Midbrain (tissue), 1 donor: ENCODE measurements around the gene ZNRF4.
"Not testable (repeated sequence)": the region's sequence is repeated elsewhere in the genome, so short reads cannot be mapped to it uniquely, and the experiment has no call there.

Source experiments
- DNase-seq: peaks from one replicate; lab custom pipeline; 2025; lab: John Stamatoyannopoulos, UW

ZNRF4 gene

GRCh38 chr19:5477451-5478215 lies 22.4 kb downstream of the ZNRF4 start:
- DNase-seq, result no peak

- DNase-seq, result no peak
Measured at GRCh38 chr19:5478241-5478924, 23.2 kb downstream of the ZNRF4 start.

DNA sequence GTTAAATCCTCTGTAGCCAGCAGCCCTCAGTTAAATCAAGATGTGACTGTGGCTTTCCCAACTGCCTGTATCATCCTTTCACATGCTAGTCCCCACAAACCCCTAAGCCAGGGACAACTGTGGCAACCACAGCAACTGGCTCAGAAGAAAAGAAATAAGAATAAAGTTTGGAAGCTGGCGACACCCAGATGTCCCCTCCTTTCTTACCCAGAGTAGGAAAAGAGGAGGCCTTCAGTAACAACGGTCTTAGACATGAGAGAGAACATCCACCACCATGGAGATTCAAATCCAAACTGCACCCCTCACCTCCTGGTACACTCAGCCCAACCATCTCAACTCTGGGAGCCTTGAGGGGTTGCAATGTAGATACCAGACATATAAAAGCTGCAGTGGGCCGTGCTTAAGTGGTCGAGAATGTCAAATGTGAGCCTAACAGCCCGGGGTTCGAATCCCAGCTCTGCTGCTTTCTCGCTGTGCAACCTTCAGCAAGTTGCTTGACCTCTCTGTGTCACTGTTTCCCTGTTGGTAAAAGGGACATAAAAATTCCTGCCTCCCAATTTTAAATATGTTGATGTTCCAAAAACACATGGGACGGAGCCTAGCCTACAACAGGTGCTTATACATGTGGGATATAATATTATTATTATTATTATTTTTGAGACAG lies 23.8 kb downstream of the ZNRF4 start:
- no peak for DNase-seq

DNA sequence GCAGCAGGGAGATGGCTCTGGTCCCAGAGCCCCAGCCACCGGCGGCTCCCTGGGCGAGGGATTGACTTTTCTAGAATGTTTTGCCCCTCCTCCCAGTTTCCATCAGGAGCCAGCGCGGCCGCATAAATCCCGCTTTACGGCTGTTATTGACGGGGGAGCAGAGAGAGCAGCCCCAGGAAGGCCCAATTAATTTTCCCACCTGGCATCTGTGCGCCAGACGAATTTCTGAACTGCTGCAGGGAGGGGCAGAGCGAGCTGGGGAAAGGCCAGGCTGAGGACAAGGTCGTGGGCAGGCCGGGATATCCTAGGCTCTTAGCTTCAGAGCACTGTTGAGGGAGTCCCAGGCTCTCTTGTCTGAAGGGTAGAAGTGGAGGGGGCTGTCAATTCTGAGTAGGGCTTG lies 24.7 kb downstream of the ZNRF4 start:
- no peak for DNase-seq

DNA sequence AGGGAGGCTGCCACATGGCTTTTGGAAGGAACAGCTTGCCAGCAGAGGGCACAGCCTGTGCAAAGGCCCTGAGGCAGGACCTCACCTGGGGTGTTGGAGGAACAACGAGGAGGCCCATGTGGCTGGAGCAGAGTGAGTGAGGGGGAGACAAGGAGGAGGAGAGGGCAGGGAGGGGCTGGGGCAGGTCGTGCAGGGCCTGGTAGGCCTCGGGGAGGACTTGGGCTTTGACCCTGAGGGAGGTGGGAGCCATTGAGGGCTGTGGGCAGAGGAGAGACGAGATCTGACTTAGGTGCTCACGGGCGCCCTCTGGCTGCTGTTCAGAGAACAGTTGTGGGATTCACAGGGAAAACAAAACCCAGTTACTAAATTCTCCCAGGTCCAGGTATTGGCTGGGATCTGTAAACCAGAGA lies 25.2 kb downstream of the ZNRF4 start:
- DNase-seq, result no peak

DNA sequence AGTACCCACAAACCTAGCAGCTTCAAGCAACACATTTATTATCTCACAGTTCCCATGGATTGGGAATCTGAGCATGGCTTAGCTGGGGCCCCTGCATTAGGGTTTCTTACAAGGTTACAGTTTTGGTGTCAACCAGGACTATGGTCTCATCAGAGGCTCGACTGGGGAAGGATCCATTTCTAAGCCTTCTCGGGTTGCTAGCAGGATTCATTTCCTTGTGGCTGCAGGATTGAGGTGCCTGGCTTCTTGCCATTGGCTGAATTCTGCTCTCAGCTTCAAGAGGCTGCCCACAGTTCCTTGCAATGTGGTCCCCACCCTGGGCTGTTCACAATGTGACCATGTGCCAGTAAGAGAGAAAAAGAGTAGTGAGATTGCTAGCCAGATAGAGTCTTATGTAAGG lies 26.7 kb downstream of the ZNRF4 start:
- no peak for DNase-seq

- DNase-seq, result no peak
Measured at GRCh38 chr19:5484398-5485285, 29.4 kb downstream of the ZNRF4 start.

GRCh38 chr19:5485286-5485636 lies 30.0 kb downstream of the ZNRF4 start:
- no peak for DNase-seq

GRCh38 chr19:5485658-5486057 lies 30.4 kb downstream of the ZNRF4 start:
- DNase-seq, result not testable (repeated sequence)

GRCh38 chr19:5487222-5487621 lies 32.0 kb downstream of the ZNRF4 start:
- no peak for DNase-seq

DNA sequence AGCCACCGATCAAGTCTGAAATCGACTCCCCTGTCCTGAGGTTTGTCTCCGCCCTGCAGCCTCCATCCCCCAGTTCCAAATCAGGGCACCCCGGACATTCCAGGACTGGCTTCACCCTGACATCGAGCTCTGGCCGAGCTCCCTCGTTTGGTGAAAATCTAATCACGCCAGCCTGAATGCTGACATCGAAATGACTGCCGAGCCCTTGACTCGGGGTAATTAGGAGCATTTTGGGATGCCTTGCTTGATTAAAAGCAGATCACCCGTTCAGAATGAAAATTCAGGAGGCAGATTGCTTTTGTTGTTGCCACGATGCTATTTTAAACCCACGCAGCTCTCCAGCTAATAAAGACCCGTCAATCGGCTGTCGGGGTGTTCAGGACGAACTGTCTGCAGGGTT lies 34.3 kb downstream of the ZNRF4 start:
- no peak for DNase-seq

DNA sequence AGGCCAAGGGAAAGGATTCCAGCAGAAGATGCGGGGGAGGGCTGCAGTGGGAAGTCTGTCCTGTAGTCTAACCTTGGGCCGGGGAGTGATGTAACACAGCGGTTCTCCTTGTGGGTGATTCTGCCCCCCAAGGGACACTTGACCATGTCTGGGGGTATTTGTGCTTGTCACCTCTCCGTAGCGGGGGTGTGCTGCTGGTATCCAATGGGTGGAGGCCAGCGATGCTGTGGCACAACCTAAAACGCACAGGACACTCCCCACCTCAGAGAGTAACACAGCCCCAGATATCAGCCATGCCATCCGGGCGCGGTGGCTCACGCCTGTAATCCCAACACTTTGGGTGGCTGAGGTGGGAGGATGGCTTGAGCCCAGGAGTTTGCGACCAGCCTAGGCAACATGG lies 36.3 kb downstream of the ZNRF4 start:
- no peak for DNase-seq

GRCh38 chr19:5492281-5492634 lies 37.0 kb downstream of the ZNRF4 start:
- DNase-seq, result no peak

- no peak for DNase-seq
Measured at GRCh38 chr19:5492635-5493409, 37.6 kb downstream of the ZNRF4 start.

DNA sequence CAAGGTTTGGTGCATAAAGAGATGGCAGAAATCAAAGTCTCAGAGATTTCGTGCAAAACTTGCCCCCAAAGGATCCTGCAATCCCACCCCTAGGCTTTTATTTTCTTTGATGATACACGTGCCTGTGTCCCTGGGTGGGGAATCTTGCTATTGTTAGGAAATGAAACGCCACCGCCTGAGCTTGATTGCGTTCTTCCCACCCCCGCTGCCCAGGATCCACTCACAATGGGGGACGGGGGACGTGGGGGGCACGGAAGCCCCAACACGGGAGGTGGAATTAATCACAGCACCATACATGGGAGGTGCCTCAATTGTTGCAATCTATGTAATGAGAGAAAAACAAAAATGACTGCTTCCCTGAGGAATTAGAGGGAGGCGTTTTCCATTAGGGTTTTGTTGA lies 39.6 kb downstream of the ZNRF4 start:
- no peak for DNase-seq

DNA sequence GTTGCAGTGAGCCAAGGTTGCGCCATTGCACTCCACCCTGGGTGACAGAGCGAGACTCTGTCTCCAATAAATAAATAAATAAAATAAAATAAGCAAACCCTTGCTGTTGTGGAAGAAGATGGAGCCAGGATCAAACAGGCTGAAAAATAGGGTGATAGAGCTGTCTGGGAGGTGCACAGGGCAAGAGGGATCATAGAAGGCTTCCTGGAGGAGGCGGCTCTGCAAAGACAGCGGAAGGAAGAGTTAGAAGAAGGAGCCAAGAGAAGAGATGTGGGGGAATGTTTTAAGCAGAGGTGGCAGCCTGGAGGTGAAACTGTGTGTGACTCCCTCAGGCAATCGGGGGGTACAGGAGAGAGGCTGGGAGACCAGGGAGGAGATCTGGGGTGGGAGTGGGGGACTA lies 40.6 kb downstream of the ZNRF4 start:
- no peak for DNase-seq

DNA sequence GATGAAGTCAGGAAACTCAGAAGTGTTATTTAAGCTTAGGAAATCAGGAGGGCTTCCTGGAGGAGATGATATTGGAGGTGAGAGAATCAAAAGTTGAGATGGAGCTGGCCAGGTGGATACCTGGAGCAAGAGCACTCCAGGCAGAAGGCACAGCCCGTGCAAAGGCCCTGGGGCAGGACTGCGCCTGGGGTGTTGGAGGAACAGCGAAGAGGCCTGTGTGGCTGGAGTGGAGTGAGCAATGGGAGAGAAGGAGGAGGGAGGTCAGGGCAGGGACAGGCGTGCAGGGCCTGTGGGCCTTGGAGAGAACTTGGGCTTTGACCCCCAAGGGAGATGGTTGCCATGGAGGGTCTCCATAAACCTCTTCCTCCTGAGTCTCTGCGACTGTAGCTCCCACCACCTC lies 42.1 kb downstream of the ZNRF4 start:
- DNase-seq, result no peak

- DNase-seq, result peak; percentile 57
Measured at GRCh38 chr19:5498830-5499550, 43.8 kb downstream of the ZNRF4 start.

DNA sequence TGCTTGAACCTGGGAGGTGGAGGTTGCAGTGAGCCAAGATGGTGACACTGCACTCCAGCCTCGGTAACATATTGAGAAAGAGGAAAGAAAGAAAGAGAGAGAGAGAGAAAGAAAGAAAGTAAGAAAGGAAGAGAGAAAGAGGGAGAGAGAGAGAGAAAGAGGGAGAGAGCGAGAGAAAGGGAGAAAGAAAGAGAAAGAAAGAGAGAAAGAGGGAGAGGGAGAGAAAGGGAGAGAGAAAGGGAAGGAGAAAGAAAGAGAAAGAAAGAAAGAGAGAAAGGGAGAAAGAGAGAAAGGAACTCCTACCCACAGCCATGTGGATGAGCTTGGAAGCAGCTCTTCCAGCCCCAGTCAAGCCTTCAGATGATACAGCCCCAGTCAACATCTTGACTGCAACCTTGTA lies 46.7 kb downstream of the ZNRF4 start:
- no peak for DNase-seq

DNA sequence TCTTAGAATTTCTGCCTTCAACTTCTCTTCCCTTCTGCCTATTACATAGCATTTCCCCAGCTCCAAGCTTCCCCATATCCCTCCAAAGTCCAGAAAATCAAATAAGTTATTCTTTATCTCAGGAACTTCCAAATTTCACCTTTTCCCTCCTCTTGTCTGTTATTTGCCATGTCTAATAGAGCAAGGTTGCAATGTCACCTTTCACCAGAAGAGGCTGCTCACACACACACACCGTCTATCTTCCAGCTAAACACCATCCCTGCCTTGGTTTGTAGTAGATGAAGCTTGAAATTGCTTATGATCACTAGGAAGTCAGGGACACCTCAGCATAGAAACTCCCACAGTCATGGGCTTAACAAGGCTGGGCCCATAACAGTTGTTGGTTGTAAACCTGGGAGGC lies 48.4 kb downstream of the ZNRF4 start:
- DNase-seq, result no peak

DNA sequence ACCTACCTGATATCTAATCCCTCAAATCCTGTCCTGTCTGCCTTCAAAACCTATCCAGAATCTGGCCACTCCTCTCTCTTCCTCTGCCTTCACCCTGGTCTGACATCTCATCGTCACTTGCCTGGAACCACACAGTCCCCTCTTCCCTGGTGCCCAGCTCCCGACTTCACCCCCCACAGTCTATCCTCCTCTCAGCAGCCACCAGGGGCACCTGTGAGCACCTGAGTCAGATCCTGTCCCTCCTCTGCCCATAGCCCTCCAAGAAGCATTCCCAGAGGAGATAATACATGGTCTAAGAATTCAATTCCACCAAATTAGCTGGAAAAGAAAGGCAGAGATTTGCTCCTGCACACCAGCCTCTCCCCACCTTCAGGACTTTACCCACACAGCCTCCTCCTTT lies 48.9 kb downstream of the ZNRF4 start:
- DNase-seq, result no peak
